Adrenal gland (tissue), 12 donors: ENCODE measurements around the gene PARP2. TPM values are rescaled to one million over a fixed set of nuclear protein-coding genes. Genes with fewer than 3 reads are reported as not detected.

Experiments
- DNase-seq, 7 donors: peaks; one replicate each; pipeline ENCODE4 v3.0.0-alpha.2; 2019 to 2020
- H3K27ac ChIP-seq, 5 donors: fragments of 200-600 bp; sonication (generic) in 4 of 5; 1 replicate in 3 of 5; 2 replicates in 2 of 5; pipeline versions ENCODE4 v1.5.1 to v1.8.0; 2016 to 2020; ENCODE audit warnings: mild to moderate bottlenecking in 1 of 5
- H3K27me3 ChIP-seq: fragments of 200-600 bp; 2 replicates; pipeline ENCODE4 v1.8.0; 2021
- H3K36me3 ChIP-seq, 2 donors: fragments of 200-600 bp; replicated peaks in 1 of 2; 1 replicate in 1 of 2; 2 replicates in 1 of 2; pipeline versions ENCODE4 v1.5.1 to v1.8.0; 2018 to 2022
- H3K4me1 ChIP-seq, 2 donors: fragments of 200-600 bp; replicated peaks in 1 of 2; 1 replicate in 1 of 2; 2 replicates in 1 of 2; pipeline versions ENCODE4 v1.5.1 to v1.8.0; 2018 to 2021
- H3K4me3 ChIP-seq, 4 donors: fragments of 200-600 bp; sonication (generic) in 3 of 4; one replicate each; pipeline ENCODE4 v1.5.1; 2016 to 2018
- H3K9me3 ChIP-seq, 3 donors: fragments of 200-600 bp; sonication (generic) in 1 of 3; replicated peaks in 1 of 3; 1 replicate in 2 of 3; 2 replicates in 1 of 3; pipeline versions ENCODE4 v1.5.1 to v1.8.0; 2016 to 2021
- CTCF ChIP-seq, 6 experiments: fragments of 450-650 bp in 4 of 6; fragments of 200-600 bp in 2 of 6; sonication (generic) in 1 of 6; IDR thresholded peaks; 1 replicate in 5 of 6; 2 replicates in 1 of 6; pipeline versions ENCODE4 v1.5.1 to v1.8.0; 2016 to 2021; ENCODE audit warnings: antibody characterized with exemption in 6 of 6, mild to moderate bottlenecking in 2 of 6, moderate library complexity in 1 of 6
- POLR2A ChIP-seq, 2 donors: fragments of 450-650 bp; IDR thresholded peaks; one replicate each; pipeline ENCODE4 v1.6.1; 2017; ENCODE audit warnings: antibody characterized with exemption in 2 of 2, mild to moderate bottlenecking in 2 of 2, moderate library complexity in 1 of 2
- WGBS, 4 donors: extraction: QIAGEN DNeasy Blood & Tissue Kit in 2 of 4; methylation state at CpG; one replicate each; pipeline versions ENCODE4 v1.1.5 to v1.1.7; 2013 to 2017; 5-methylcytosine and 5-hydroxymethylcytosine counted together
- intact Hi-C, 2 donors: fragments of 100-400 bp; cut with DNase I; formaldehyde crosslinking; loops; one replicate each; pipeline versions ENCODE4 v1.14.1 to v1.15.0; 2022 to 2023
- polyA plus RNA-seq, 3 donors: library from polyadenylated mRNA; stranded (reverse); fragments of 200-250 nt in 2 of 3; fragments of 350-450 nt in 1 of 3; fragmentation: Illumina TruSeq in 1 of 3; extraction: RNeasy Lipid Tissue Mini Kit (QIAGEN cat#74804) in 1 of 3; gene quantifications; one replicate each; pipeline ENCODE4 v1.2.3, GENCODE V29; 2013 to 2014
- total RNA-seq, 9 donors: library from RNA; depleted of rRNA in 4 of 9; stranded (reverse); fragments of >200 nt in 4 of 9; fragments of 120-200 nt in 1 of 9; fragmentation: NEBNext Ultra II Directional in 1 of 9; extraction: Animal tissue kit (Norgen Biotek cat#: 25700) in 1 of 9; gene quantifications; one replicate each; pipeline versions ENCODE4 v1.1.0 to v1.2.4, GENCODE V29; 2013 to 2023
- donor health status: healthy with polysubstance abuse.
- donor health status: Bipolar disorder and iron deficiency.
- donor health status: DM: yes; HTN: yes; CAD: no.
- donor health status: DM: no; HTN: no; CAD: no.
- donor health status: DM: no; HTN: no; CAD: no.
- donor health status: DM: yes; HTN: yes; CAD: no.

The PARP2 gene
- total and polyA plus RNA-seq, 12 donors = 8.5 to 55.2 (median 24.4) TPM

DNA sequence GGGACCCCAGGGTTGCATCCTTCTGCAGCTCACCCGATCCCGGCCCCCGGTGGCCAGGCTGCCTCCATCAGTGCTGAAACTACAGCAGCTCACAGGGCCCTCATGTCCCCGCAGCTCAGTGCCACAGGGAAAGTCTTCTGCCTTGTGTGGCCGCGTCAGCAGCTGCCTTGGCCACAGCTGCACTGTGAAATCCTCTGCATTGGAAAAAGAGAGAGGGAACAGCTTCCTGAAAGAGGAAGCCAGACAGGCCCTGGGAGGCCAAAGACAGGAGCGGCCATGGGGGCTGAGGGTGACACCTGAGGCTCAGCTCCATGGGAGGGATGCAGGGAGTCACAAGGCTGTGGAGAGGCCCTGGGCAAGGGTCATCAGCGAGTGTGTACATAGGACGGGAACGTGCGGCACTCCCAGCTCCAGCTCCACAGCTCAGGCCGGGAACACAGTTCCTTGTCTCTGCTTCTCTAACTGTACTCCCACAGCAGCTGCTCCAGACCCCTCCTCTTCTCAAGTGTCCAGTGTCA is 32.7 kb downstream of the PARP2 start:
- Histone ChIP-seq H3K36me3 (peaks cover 0 to 96% of the 10 kb centered on the region in 2 donors), H3K27ac (no peak overlapping the region), H3K4me3 (no peak overlapping the region), H3K4me1 (no peaks in the 10 kb centered on the region), H3K27me3 (no peaks in the 10 kb centered on the region), H3K9me3 (no peaks in the 10 kb centered on the region)
- WGBS, 4 donors = 92 to 96% (median 93%) methylated on average over 8 to 12 of the region's 12 CpGs
- TF ChIP-seq POLR2A (IDR thresholded peaks at IDR 0.05) (no peak), CTCF (IDR thresholded peaks at IDR 0.05) (no peak)
- DNase-seq = no peak
- intact Hi-C loops = no loop called here

GRCh38 chr14:20377171-20377570 is 33.7 kb downstream of the PARP2 start:
- Histone ChIP-seq H3K27me3 (no peaks in the 10 kb centered on the region), H3K4me3 (no peak overlapping the region), H3K9me3 (no peaks in the 10 kb centered on the region), H3K27ac (no peak overlapping the region), H3K4me1 (no peaks in the 10 kb centered on the region), H3K36me3 (peaks cover 0 to 97% of the 10 kb centered on the region in 2 donors)
- DNase-seq = peak in 2 of 7 donors; percentile 9 to 17
- WGBS, 4 donors = 95 to 100% (median 97%) methylated on average over 1 to 2 of the region's 2 CpGs
- TF ChIP-seq POLR2A (IDR thresholded peaks at IDR 0.05) = no peak
- no peak for TF ChIP-seq CTCF (IDR thresholded peaks at IDR 0.05)
- intact Hi-C loops = no loop called here

- Histone ChIP-seq H3K9me3 (no peaks in the 10 kb centered on the region), H3K27me3 (no peaks in the 10 kb centered on the region), H3K27ac (no peak overlapping the region), H3K4me1 (no peaks in the 10 kb centered on the region), H3K36me3 (peaks cover 0 to 100% of the 10 kb centered on the region in 2 donors), H3K4me3 (no peak overlapping the region)
- intact Hi-C loops = no loop called here
- TF ChIP-seq POLR2A (IDR thresholded peaks at IDR 0.05) = no peak
- no peak for TF ChIP-seq CTCF (IDR thresholded peaks at IDR 0.05)
- peak in 1 of 7 donors; percentile 8 for DNase-seq
- WGBS, 4 donors = 32 to 69% (median 46%) methylated on average over 1 of the region's 1 CpG
Measured at GRCh38 chr14:20379743-20380142, 36.3 kb downstream of the PARP2 start.

GRCh38 chr14:20380681-20381080 is 37.2 kb downstream of the PARP2 start:
- TF ChIP-seq POLR2A (IDR thresholded peaks at IDR 0.05) (no peak), CTCF (IDR thresholded peaks at IDR 0.05) (no peak)
- no peaks in the 10 kb centered on the region for H3K9me3 ChIP-seq
- WGBS, 4 donors = 87 to 89% (median 88%) methylated on average over 4 to 6 of the region's 6 CpGs
- peaks cover 0 to 100% of the 10 kb centered on the region in 2 donors for H3K36me3 ChIP-seq
- no peaks in the 10 kb centered on the region for H3K27me3 ChIP-seq
- no peak overlapping the region for H3K4me3 ChIP-seq
- H3K27ac ChIP-seq = no peak overlapping the region
- DNase-seq = no peak
- no peaks in the 10 kb centered on the region for H3K4me1 ChIP-seq
- intact Hi-C loops = no loop called here
